ENCODE measurements around the gene DHRS11. TPM values are rescaled to one million over a fixed set of nuclear protein-coding genes. Genes with fewer than 3 reads are reported as not detected.

Gene DHRS11
- total and polyA plus RNA-seq, 10 of the 15 experiments (the other 5 are each of a cell fraction or from before 2014, with no cell fraction given): 3.4 to 23.0 (median 14.5) TPM

DNA sequence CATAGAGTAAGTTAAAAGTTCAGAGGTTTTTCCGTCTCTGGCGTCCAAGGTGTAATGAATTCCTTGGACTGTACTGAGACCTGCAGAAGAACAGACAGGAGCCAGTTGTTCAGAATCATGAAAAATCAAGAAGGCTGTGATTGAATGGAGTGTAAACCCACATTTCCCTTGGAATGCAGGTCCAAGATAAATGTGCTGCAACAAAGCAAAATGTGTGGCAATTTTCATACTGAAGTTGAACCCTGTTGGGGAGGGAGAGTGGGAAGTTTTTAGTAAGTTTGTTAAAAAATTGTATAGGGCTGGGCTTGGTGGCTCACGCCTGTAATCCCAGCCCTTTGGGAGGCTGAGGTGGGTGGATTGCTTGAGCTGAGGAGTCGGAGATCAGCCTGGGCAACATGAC, 25.6 kb upstream of the DHRS11 start:
- no TSS peak for BruUV-seq (replicated peaks)
- peaks cover 9 to 18% of the 10 kb centered on the region in 2 experiments for H3K36me3 ChIP-seq (ENCODE audit: control insufficient read depth in 2 of 2, insufficient read depth in 2 of 2, low read length in 1 of 2)
- no peak for ATAC-seq
- WGBS (ENCODE audit: insufficient coverage, insufficient replicate concordance, low lambda C conversion rate, missing lambda C conversion rate): 90% methylated on average over 4 of the region's 4 CpGs
- no peaks in the 10 kb centered on the region for H3K27me3 ChIP-seq (replicated peaks in 1 of 2; ENCODE audit: control insufficient read depth in 2 of 2, insufficient read depth in 2 of 2, low read length in 1 of 2)
- H2AFZ ChIP-seq (ENCODE audit: control insufficient read depth, low read depth, low read length): no peak overlapping the region
- no peak overlapping the region for H3K4me3 ChIP-seq
- no peaks in the 10 kb centered on the region; the same call in 1 of the 2 replicates for H3K79me2 ChIP-seq (ENCODE audit: control insufficient read depth, insufficient read depth, low read length)
- CTCF ChIA-PET: interaction anchor here (0.7 to 1.0 kb wide), 2 partner anchors 22 to 37 kb away, joined by 3 to 4 read pairs; no protein-coding TSS in a partner anchor
- no peak for DNase-seq (ENCODE audit: low read depth, low spot score)
- no peaks in the 10 kb centered on the region for H3K9me3 ChIP-seq (replicated peaks; ENCODE audit: control insufficient read depth, insufficient read depth, low read length)
- H3K9ac ChIP-seq (ENCODE audit: control insufficient read depth, insufficient read depth, low read length): no peak overlapping the region
- intact Hi-C loops (cut with micrococcal nuclease; ENCODE audit: unreplicated experiment) (no loop called here), in situ Hi-C loops (cut with MboI) (no loop called here)
- H3K4me1 ChIP-seq (ENCODE audit: control insufficient read depth, insufficient read depth, low read length): no peaks in the 10 kb centered on the region
- SMC1A ChIA-PET (ENCODE audit: uncharacterized antibody, unreplicated experiment): interaction anchor here (1.5 kb wide), 1 partner anchor 18 kb away, joined by 3 read pairs; no protein-coding TSS in a partner anchor
- no peaks in the 10 kb centered on the region for H4K20me1 ChIP-seq (ENCODE audit: control insufficient read depth, insufficient read depth)
- no peak overlapping the region for H3K27ac ChIP-seq (ENCODE audit: control insufficient read depth, insufficient read depth)
- TF ChIP-seq ASH2L (IDR thresholded peaks at IDR 0.05; ENCODE audit: borderline replicate concordance, low read depth): no peak
- TF ChIP-seq, protein P1, sequence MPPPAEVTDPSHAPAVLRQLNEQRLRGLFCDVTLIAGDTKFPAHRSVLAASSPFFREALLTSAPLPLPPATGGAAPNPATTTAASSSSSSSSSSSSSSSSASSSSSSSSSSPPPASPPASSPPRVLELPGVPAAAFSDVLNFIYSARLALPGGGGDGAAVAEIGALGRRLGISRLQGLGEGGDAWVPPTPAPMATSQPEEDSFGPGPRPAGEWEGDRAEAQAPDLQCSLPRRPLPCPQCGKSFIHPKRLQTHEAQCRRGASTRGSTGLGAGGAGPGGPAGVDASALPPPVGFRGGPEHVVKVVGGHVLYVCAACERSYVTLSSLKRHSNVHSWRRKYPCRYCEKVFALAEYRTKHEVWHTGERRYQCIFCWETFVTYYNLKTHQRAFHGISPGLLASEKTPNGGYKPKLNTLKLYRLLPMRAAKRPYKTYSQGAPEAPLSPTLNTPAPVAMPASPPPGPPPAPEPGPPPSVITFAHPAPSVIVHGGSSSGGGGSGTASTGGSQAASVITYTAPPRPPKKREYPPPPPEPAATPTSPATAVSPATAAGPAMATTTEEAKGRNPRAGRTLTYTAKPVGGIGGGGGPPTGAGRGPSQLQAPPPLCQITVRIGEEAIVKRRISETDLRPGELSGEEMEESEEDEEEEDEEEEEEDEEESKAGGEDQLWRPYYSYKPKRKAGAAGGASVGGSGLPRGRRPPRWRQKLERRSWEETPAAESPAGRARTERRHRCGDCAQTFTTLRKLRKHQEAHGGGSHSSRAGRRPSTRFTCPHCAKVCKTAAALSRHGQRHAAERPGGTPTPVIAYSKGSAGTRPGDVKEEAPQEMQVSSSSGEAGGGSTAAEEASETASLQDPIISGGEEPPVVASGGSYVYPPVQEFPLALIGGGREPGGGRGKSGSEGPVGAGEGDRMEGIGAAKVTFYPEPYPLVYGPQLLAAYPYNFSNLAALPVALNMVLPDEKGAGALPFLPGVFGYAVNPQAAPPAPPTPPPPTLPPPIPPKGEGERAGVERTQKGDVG (CRISPR knock-in tag; IDR thresholded peaks at IDR 0.05): no peak
- TF ChIP-seq, protein P2, sequence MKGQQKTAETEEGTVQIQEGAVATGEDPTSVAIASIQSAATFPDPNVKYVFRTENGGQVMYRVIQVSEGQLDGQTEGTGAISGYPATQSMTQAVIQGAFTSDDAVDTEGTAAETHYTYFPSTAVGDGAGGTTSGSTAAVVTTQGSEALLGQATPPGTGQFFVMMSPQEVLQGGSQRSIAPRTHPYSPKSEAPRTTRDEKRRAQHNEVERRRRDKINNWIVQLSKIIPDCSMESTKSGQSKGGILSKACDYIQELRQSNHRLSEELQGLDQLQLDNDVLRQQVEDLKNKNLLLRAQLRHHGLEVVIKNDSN (IDR thresholded peaks at IDR 0.05; ENCODE audit: borderline replicate concordance, extremely low read length, insufficient read depth, low read depth, low read length): no peak
- TF ChIP-seq EP300 (IDR thresholded peaks at IDR 0.05; ENCODE audit: borderline replicate concordance in 1 of 2, control insufficient read depth in 1 of 2, low read depth in 2 of 2, low read length in 2 of 2): no peak
- no peak for TF ChIP-seq MYB (IDR thresholded peaks at IDR 0.05; ENCODE audit: borderline replicate concordance, low read depth, low read length)
- TF ChIP-seq CBX3 (IDR thresholded peaks at IDR 0.05; ENCODE audit: borderline replicate concordance, low read depth): no peak
- TF ChIP-seq CBX5 (IDR thresholded peaks at IDR 0.05; ENCODE audit: low read depth): no peak
- no peak for TF ChIP-seq TCF12 (IDR thresholded peaks at IDR 0.05; ENCODE audit: low read depth, low read length)
- TF ChIP-seq NFYA (IDR thresholded peaks at IDR 0.05; ENCODE audit: borderline replicate concordance, low read depth, low read length): no peak
- no peak for TF ChIP-seq STAT1 (conservative IDR thresholded peaks at IDR 0.05)
- TF ChIP-seq KLF5 (IDR thresholded peaks at IDR 0.05; ENCODE audit: partially characterized antibody): no peak
- TF ChIP-seq YBX1 (IDR thresholded peaks at IDR 0.05): no peak
- TF ChIP-seq, protein P3, sequence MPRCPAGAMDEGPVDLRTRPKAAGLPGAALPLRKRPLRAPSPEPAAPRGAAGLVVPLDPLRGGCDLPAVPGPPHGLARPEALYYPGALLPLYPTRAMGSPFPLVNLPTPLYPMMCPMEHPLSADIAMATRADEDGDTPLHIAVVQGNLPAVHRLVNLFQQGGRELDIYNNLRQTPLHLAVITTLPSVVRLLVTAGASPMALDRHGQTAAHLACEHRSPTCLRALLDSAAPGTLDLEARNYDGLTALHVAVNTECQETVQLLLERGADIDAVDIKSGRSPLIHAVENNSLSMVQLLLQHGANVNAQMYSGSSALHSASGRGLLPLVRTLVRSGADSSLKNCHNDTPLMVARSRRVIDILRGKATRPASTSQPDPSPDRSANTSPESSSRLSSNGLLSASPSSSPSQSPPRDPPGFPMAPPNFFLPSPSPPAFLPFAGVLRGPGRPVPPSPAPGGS (IDR thresholded peaks at IDR 0.05; ENCODE audit: borderline replicate concordance, insufficient read depth, low read depth, low read length, poor library complexity, severe bottlenecking): no peak
- TF ChIP-seq YY1 (IDR thresholded peaks at IDR 0.05; ENCODE audit: low read depth, low read length): no peak
- TF ChIP-seq BACH1 (IDR thresholded peaks at IDR 0.05; ENCODE audit: borderline replicate concordance): no peak
- no peak for TF ChIP-seq NR2F1 (conservative IDR thresholded peaks at IDR 0.05)
- POLR2A ChIA-PET: no interaction called here
- FAIRE-seq: no peak
- H3K4me2 ChIP-seq (ENCODE audit: control insufficient read depth, insufficient read depth): no peak overlapping the region
- RAD21 ChIA-PET (ENCODE audit: unreplicated experiment): no interaction called here
